ENCODE data around the gene GPATCH3. TPM values are rescaled to one million over a fixed set of nuclear protein-coding genes. Genes with fewer than 3 reads are reported as not detected.

GPATCH3 gene
- 9.1 and 11.1 TPM in 2 replicates for polyA plus RNA-seq (2012; rRNA removed)
- 6.8 and 7.1 TPM in 2 replicates for polyA plus RNA-seq (2012; cell fraction: cytosol; rRNA removed)
- 19.0 and 21.5 TPM in 2 replicates for polyA plus RNA-seq (2012; cell fraction: nucleus; rRNA removed)

GRCh38 chr1:26900001-26900814 is at the start of gene GPATCH3:
Gene GPATCH3 (minus strand): TSS chr1:26900467. CDS start chr1:26900442, 25 bp downstream.
- ChIA-PET CTCF (interaction anchor here (0.6 to 2.3 kb wide), 8 partner anchors 11 to 98 kb away, joined by 3 to 7 read pairs (median 3); partner anchors contain the start of genes GPN2 and ZDHHC18), POLR2A (interaction anchor here (0.6 to 1.8 kb wide), 6 partner anchors 10 to 400 kb away, joined by 3 to 17 read pairs (median 6); partner anchors contain the start of genes GPN2 and NUDC)
- no peaks in the 10 kb centered on the region for H3K27me3 ChIP-seq (ENCODE audit: insufficient read depth)
- H3K79me2 ChIP-seq (ENCODE audit: insufficient read depth): peaks cover 29% of the 10 kb centered on the region
- DNase-seq: peak; percentile 90
- peak within 1 kb of the TSS; percentile 84 to 97 for H3K4me3 ChIP-seq (ENCODE audit: low read depth in 2 of 2, low read length in 1 of 2)
- H3K36me3 ChIP-seq (replicated peaks in 1 of 2; ENCODE audit: control insufficient read depth in 1 of 2, insufficient read depth in 2 of 2, low read length in 1 of 2): peaks cover 11 to 14% of the 10 kb centered on the region in 2 experiments
- H4K20me1 ChIP-seq (ENCODE audit: insufficient read depth): no peaks in the 10 kb centered on the region
- no peaks in the 10 kb centered on the region for H3F3A ChIP-seq (replicated peaks; ENCODE audit: insufficient read depth)
- H3K9me2 ChIP-seq: no peaks in the 10 kb centered on the region
- no peaks in the 10 kb centered on the region for H3K9me3 ChIP-seq
- H3K27ac ChIP-seq (ENCODE audit: low read depth in 2 of 2, low read length in 1 of 2): peak within 1 kb of the TSS; percentile 68 to 80
- peak within 1 kb of the TSS; percentile 100 for H2AFZ ChIP-seq (ENCODE audit: low read depth)
- peaks cover 4 to 9% of the 10 kb centered on the region in 2 experiments; a peak in 3 of 4 replicates for H3K4me1 ChIP-seq (ENCODE audit: control insufficient read depth in 1 of 2, insufficient read depth in 2 of 2, low read depth in 1 of 2, low read length in 1 of 2)
- under 1% methylated on average over 31 of the region's 50 CpGs for WGBS (ENCODE audit: low lambda C conversion rate)
- peak within 1 kb of the TSS; percentile 92 for H3K4me2 ChIP-seq
- H3K9ac ChIP-seq: peak within 1 kb of the TSS; percentile 93
- TF ChIP-seq IRF3 (IDR thresholded peaks at IDR 0.05; ENCODE audit: low read depth, low read length) (no peak), USF2 (IDR thresholded peaks at IDR 0.05; ENCODE audit: borderline replicate concordance, low read depth, low read length) (peak; percentile 72), YY1 (IDR thresholded peaks at IDR 0.05; ENCODE audit: low read depth) (peak; percentile 98), GATA2 (CRISPR knock-in tag; IDR thresholded peaks at IDR 0.05) (no peak), NFIC (IDR thresholded peaks at IDR 0.05; ENCODE audit: borderline replicate concordance) (no peak), MXI1 (IDR thresholded peaks at IDR 0.05; ENCODE audit: low read depth, low read length) (no peak; the same call in none of the 2 replicates), CTCF (IDR thresholded peaks at IDR 0.05) (no peak), FOSL2 (IDR thresholded peaks at IDR 0.05; ENCODE audit: borderline replicate concordance, low read depth) (no peak), TAF1 (IDR thresholded peaks at IDR 0.05; ENCODE audit: borderline replicate concordance, low read depth, low read length) (peak; percentile 96), GABPA (IDR thresholded peaks at IDR 0.05; ENCODE audit: low read depth) (peak; percentile 42; the same call in 1 of the 2 replicates), MEF2A (IDR thresholded peaks at IDR 0.05; ENCODE audit: borderline replicate concordance, low read depth) (no peak), POLR2AphosphoS5 (IDR thresholded peaks at IDR 0.05; ENCODE audit: low read depth, low read length) (peak; percentile 96), FOXM1 (IDR thresholded peaks at IDR 0.05; ENCODE audit: low read depth) (no peak), TEAD4 (IDR thresholded peaks at IDR 0.05; ENCODE audit: borderline replicate concordance, insufficient read depth) (no peak), MAX (IDR thresholded peaks at IDR 0.05; ENCODE audit: low read depth) (peak; percentile 74), REST (IDR thresholded peaks at IDR 0.05; ENCODE audit: low read depth, low read length) (peak; percentile 75; the same call in 1 of the 2 replicates), ZBTB33 (IDR thresholded peaks at IDR 0.05; ENCODE audit: borderline replicate concordance, low read depth) (peak; percentile 100), JUND (IDR thresholded peaks at IDR 0.05) (no peak), NRF1 (IDR thresholded peaks at IDR 0.05; ENCODE audit: low read depth, low read length) (no peak), TCF12 (IDR thresholded peaks at IDR 0.05) (no peak), RAD21 (IDR thresholded peaks at IDR 0.05; ENCODE audit: low read length) (no peak), SMC3 (IDR thresholded peaks at IDR 0.05; ENCODE audit: low read depth, low read length) (no peak), ELF1 (IDR thresholded peaks at IDR 0.05) (no peak)

All from SK-N-SH (cell line).